8988T (cell line): ENCODE data around the gene SELENOT.

Experiments
- DNase-seq: peaks from one replicate; pipeline ENCODE4 v3.0.0; 2011

SELENOT gene

GRCh38 chr3:150673966-150674365 is 70.8 kb downstream of the SELENOT start:
- no peak for DNase-seq

- no peak for DNase-seq
Measured at GRCh38 chr3:150675587-150675986, 72.5 kb downstream of the SELENOT start.
